Femur (tissue), 1 donor: ENCODE measurements around the gene CEP85L.
"Not testable (repeated sequence)": the region's sequence is repeated elsewhere in the genome, so short reads cannot be mapped to it uniquely, and the experiment has no call there.

Experiments
- DNase-seq: peaks from one replicate; pipeline ENCODE4 v3.0.0-alpha.2; 2017

The CEP85L gene

DNA sequence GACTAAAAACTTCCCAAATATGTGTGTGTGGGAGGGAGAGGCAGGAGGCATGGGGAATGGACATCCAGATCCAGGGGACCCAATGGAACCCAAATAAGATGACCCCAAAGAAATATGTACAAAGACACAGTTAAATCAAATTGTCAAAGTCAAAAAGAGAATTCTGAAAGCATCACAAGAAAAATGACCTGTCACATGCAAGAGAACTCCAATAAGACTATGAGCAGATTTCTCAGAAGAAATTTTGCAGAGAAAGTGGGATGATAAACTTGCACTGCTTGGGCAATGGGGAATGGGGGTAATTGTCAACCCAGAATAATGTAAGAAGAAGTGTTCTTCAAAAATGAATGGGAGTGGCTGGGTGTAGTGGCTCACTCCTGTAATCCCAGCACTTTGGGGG, 162.8 kb downstream of the CEP85L start:
- DNase-seq = no peak

DNA sequence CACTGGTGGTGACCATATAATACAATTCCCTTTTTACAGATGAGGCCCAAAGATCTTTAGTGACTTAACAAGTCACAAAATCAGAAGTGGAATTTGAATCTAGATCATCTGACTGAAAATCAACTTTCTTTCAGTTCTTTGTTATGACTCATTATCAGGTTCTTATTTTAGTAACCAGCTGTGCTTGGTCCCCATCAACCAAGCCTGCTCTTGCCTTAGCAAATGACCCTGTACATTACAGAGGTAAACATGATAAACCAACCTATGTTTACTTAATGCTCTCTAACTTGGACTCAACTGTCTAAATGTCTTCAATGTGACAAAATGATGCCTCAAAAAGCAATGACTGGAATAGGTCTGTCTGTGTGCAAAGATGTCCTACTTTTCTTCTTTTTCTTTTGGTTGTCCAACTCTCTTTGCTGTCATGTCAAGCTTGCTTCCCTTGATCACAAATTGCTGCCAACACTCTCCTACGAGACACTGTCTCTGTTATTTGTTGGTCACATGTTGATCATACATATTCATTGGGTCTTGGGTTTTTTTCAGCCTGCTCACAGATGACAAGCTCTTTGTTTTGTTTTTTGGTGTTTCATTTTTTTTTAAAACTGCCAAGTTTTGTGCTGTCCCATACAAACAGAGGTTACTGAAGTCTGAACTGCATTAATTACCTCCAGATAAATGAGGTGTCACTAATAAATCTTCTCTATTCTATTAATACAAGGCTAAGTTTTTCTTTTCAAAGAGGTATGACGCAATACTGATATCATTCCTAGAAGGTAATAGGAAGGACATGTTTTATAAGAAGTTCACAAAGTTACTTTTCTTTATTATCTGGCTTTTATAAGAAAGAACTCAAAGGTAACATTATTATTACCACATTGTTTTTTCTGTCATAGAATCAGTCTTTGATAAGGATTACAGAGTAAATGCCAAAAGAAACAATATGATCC, 165.5 kb downstream of the CEP85L start:
- DNase-seq = no peak

DNA sequence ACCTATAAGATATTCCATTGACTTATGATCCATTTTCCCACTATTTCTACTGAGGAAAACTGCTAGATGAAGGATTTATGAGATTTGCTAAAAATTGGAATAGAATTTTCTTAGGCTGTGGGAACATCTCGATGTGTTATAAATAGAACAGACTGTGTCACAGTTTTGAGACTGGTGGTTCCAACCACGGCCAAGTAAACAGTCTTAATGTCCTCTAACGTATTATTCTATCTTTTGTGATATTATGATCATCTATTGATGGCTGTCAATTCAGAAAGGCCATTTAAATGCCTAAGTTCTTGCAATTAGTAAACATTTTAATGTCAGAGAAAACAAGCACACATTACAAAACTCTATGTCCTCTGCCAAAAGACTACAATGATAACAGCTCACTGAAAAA, 174.8 kb downstream of the CEP85L start:
- no peak for DNase-seq

DNA sequence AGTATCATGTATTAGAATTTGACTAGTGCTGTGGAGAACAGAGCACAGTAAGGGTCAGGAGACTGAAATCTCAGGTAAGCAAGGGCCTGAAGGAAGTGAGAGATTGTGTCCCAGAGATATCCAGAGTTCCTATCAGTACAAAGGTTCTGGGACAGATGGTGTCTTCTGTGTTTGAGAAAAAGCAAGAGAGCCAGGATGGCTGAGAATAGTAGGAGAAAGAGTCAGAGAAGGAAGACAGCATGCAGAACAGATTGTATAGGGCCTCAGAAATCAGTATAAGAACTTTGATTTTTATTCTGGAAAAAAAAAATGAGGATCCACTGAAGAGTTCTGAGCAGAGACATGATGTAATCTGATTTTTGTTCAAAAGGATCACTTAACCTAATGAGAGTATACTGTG, 178.1 kb downstream of the CEP85L start:
- DNase-seq = no peak

DNA sequence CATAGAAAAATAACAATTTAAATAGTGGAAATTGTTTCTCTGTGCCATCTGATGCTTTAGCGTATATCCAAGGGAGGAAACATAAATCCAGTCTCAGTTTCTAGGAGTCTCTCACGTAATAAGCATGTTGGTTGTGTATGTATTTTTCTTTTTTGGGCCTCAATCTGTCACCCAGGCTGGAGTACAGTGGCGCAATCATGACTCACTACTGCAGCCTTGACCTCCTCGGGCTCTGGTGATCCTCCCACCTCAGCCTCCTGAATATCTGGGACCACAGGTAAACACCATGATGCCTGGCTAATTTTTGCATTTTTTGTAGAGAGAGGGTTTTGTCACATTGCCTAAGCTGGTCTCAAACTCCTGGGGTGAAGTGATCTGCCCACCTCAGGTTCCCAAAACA, 181.9 kb downstream of the CEP85L start:
- DNase-seq = no peak

DNA sequence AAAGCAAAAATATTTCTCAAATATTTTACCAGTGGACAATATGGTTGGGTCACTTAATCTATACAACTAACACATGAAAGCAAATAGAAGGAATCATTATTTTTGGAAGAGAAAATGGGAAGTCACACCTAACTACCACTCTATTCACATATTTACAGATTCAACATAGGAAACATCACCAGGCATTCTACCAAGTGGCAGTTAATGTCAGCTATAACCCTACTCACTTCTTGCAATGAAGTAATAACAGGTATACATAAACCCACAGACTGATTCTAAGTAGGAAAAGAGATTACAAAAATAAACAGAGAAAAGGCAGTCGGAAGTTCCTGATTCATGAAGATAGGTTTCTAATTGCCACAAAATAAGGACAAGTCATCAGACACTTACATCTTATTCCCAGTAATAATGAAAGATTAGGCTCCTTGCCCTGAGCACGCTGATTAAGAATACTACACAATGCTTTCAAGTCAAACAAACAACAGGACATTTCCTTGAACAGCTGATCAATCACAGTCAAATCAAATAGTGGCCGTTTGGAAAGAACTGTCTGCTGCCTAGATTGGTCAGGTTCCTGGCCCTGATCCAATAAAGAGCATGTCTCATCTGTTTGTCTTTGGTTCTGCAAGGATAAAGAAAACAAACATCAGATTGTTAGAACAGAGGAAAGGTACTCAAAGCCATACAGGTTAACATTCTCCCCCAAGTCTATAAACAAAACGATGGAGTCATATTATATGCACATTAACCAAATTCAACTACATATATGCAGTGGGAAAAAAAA, 182.5 kb downstream of the CEP85L start:
- no peak for DNase-seq

DNA sequence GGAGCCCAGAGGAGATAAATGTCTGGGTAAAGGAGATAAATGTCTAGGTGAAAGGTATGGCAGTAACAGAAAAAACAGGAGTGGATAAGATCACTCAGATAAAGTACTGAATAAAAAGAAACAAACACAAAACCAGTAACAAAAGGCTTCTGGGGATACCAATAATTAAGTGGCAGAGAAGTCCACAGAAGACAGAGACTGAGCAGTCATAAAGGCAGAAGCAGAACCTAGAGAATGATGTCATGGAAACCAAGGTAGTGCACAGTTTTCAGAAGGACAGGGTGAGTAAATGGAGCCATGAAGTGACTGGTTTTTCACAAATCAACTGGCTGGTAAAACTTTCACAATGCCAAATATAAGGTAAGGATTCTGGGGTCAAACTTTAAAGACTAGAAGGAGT, 184.2 kb downstream of the CEP85L start:
- no peak for DNase-seq

DNA sequence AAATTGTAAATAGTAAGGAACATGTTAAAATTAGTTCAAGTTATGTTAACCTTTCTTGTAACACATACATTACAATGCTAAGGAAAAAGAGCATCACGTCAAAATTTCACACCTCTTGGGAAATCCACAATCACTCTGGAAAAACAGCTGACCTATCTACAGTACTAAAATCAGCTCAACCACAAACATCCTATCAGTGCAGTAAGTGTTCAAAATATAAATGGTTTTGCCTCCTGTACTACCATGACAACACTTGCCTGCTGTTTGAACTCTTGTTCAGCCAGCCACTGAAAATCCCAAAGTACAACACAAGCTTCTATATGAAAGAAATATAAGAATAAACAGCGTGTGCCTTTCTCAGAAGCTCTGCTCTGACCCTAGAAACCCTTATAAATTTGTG, 186.8 kb downstream of the CEP85L start:
- DNase-seq = no peak

DNA sequence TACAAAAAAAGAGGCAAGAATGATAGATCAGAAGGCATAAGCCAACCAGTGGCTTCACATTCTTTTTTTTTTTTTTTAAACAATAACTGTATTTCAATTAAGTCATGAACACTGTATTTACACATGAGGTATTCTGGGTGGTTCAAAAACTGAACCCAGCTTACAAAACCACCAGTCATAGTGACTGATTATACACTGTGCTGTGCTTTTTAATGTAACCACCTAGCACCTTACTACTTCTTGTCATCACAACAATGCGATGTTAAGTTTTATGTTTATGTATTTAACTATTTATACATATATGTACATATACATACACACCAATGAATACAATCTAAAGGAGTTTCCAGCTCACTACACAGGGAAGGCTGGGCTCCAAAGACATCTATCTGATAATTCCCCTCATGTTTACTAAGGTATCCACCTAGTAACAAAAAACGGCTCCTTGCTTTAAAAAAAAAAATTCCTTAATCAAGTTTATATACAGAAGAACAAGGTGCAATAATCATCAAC, 190.4 kb downstream of the CEP85L start:
- no peak for DNase-seq

DNA sequence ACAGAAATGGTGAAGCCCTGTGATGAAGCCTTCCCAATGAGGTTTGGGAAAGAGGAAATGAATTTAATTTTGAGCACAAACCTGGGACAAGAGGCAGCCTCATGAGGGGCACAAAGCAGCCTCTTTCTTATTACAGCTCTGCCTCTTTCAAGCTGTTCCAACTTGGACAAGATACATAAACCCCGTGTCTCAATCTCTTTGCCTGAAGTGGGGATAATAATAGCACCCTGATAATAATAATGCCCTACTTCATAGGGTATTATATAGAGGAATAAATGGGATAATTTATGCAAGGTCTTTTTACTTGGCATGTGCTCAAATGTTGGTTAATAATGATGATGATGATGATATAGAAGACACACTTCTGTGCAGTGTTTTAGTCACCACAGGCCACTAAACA, 194.4 kb downstream of the CEP85L start:
- no peak for DNase-seq

DNA sequence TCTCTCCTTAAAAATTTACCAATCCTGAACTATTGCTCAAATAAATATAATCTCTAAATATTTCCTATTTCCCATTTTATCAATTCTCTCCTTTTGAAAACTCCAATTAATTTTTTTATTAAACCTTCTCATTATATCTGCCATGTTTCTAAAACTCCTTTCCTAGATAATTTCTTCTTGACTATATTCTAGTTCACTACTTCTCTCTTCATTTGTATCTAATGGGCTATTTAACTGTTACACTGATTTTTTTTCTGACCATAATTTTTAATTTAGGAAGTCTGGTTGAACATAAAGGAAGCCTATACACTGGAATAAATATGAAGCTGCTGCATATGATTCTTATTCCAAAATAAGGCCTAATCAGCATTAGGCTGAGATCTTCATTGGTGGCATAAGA, 199.6 kb downstream of the CEP85L start:
- no peak for DNase-seq

DNA sequence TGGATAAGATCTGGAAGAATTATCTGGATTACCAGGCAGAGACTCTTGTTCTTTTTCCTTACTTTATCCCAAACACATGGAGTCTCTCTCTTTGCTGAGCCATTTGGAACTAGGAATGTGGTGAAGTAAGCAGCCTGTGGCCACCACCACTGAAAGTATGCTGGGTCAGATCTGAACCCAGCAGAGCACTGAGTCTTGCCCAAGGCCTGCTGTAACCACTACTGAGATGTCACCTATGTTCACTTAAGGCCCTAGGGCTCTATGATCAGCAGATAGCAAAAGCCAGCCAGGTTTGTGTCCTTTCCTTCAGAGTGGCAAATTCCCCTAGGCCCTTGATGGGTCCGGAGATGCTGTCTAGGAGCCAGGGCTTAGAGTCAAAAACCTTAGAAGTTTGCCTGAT, 206.6 kb downstream of the CEP85L start:
- no peak for DNase-seq

DNA sequence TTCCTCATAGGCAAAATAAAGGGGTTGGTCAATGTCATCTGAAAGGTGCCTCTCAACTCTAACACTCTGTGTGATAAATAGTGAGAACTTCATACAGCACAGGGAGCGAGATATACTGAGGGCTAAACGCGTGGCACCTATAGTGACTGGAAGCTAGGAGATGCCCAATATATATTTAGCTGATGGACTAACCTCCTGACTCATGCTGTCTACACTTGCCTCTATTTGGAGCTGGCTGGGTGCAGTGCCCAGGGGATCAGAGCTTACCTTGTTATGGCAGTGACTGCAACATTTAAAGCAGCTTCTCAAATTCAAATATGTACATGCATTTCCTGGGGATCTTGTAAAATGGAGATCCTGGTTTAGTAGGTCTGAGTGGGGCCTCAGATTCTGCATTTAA, 214.9 kb downstream of the CEP85L start:
- no peak for DNase-seq

DNA sequence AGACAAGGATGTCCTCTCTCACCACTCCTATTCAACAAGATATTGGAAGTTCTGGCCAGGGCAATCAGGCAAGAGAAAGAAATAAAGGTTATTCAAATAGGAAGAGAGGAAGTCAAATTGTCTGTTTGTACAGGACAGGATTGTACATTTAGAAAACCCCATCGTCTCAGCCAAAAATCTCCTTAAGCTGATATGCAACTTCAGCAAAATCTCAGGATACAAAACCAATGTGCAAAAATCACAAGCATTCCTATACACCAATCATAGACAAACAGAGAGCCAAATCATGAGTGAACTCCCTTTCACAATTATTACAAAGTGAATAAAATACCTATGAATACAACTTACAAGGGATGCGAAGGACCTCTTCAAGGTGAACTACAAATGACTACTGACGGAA, 217.2 kb downstream of the CEP85L start:
- not testable (repeated sequence) for DNase-seq

DNA sequence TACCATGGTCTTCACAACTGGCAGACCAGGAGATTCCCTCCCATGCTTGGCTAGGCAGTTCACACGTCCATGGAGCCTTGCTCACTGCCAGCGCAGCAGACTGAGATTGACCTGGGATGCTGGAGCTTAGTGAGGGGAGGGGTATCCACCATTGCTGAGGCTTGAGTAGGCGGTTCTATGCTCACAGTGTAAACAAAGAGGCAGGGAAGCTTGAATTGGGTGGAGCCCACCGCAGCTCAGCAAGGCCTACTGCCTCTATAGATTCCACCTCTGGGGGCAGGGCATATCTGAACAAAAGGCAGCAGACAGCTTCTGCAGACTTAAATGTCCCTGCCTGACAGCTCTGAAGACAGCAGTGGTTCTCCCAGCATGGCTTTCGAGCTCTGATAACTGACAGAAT, 230.1 kb downstream of the CEP85L start:
- DNase-seq = not testable (repeated sequence)

DNA sequence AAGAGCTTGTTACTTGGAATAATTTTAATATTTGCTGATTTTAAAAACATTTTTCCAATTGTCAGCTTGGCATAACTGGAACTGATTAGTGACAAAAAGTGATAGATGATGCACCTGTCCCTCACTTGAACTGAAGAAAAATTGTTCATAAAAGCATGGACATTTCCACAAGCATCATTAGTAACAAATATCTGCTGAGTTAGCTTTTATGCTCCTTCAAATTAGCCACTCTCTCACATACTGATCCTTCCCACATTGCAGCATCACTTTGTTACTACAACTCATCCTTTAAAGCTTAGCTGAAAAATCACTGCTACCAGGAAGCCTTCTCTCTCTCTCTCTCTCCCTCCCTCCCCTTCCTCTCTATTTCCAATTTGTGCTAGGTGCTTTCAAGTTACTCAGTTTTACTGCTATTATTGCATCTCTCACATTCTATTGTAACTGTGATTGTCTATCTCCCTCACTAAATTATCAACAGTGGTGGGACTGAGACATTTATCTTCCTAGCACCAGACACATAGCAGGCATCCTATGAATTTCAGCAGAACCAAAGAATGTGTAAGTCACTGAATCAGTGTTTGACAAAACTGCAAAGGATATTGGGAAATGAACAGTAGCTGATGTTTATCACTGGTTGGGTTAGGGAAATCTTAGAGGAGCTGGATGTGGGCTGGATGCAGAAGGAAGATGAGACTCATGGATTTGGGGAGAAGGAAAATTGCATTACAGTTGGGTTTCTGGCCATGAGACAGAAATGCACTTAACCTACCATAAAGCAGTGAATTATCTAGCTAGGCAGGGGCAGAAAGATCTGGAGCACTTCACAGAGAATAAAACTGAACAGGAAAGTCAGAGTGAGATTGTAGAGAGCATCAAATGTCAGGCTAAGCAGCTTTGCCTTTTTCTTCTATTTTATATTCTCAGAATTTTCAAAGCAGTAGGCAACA, 231.7 kb downstream of the CEP85L start:
- no peak for DNase-seq
